ENCODE measurements around the gene ALCAM.

DNA sequence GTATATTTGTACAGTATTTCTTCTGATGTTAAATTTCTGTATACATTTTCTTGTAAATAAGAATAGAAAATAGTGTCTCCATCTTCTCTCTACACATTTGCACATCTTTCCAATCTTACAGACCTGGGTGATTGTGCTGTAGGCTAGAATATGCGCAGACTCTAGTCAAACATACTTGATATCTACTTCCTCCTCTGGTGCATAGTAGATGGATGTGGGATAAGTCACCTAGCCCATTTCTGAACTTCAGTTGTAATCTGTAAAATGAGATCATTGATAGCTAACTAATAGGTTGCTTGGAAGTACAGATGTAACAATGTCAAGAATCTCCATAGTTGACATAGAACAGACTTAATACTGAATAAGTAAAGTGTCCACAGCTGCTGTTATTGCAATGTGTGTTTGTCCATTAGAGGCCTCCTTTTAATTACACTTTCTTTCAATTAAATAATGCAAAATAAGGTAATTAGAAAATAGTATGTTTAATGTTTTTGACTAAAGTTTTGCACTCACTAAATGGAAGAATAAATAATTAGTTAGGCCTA is 46.7 kb downstream of the ALCAM start:
- TF ChIP-seq ZFP3 (CRISPR knock-in tag; IDR thresholded peaks at IDR 0.05) (no peak), ZNF70 (CRISPR knock-in tag; IDR thresholded peaks at IDR 0.05) (no peak)

Measured in SK-N-SH treated with all-trans-retinoic acid at 6 μM for 48 hours (cell line).